ENCODE data around the gene RPS21.
A peak's percentile ranks its signal among the peaks of the same experiment; 100 is the strongest.

The RPS21 gene

GRCh38 chr20:62386383-62387218 lies at the start of gene RPS21:
RPS21 (plus strand) TSS chr20:62387103; CDS start chr20:62387339, 236 bp downstream.
- DNase-seq (ENCODE audit: low read depth in 2 of 2) = peak; percentile 81 to 84

DNA sequence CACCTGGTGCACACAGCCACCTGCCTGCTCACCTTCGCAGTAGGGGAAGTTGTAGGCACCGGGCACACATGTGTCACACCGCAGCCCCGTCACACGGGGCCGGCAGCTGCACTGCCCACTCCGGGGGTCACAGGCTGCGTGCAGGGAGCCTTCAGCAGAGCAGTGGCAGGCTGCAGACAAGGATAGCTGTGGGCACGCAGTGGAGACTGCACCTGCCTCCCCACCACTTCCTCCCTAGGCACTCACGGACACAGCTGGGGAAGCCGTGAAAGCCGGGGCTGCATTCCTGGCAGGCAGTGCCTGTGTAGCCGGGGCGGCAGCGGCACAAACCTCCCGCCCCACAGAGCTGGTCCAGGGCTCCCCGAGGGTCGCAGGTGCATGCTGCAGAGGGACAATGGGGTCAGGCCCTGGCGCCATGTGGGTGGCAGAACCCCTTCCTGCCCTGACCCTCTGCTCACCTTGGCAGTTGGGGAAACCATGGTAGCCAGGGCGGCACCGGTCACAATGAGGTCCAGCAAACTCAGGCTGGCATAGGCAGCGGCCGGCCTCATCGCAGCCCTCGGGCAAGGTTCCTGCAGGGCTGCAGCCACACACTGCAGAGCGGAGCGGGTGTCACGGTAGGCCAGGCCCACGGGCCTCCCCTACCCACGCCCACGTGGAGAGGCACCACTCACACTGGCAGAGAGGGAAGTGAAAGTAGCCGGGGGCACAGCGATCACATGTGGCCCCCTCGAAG lies 49.2 kb upstream of the RPS21 start:
- no peak for DNase-seq (ENCODE audit: low read depth in 2 of 2)

DNA sequence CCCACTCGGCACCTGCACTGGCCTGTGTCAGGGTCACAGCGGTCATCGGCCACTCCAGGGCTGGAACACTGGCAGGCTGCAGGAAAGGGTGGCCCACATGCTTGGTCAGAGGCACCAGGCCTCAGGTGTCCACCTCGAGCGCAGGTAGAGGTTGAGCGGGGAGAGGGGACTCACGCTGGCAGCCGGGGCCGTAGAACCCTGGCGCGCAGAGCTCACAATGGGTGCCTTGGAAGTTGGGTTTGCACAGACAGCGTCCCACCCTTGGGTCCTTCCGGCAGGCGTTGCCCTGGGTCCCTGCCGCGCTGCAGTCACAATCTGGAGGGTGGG lies 48.6 kb upstream of the RPS21 start:
- DNase-seq (ENCODE audit: low read depth in 2 of 2) = no peak

DNA sequence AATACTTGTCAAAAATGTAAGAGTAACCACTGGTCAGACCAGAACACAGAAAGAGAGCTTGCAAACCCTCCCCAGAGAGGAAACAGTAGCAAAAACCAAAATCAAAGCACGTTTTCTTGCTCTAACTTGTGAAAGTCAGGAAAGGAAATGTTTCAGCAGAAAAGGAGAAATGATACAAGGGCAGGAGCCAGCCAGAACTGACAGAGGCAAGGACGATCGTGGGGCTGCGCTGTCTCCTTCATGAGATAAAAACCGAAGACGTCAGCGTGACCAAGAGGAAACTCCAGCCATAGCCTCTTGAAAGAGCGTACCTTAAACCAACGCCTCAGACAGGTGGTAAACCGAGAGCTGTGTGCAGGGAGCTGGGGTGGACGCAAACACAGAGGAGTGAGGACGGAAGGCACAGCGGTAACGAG lies 47.2 kb upstream of the RPS21 start:
- DNase-seq (ENCODE audit: low read depth in 2 of 2) = no peak

DNA sequence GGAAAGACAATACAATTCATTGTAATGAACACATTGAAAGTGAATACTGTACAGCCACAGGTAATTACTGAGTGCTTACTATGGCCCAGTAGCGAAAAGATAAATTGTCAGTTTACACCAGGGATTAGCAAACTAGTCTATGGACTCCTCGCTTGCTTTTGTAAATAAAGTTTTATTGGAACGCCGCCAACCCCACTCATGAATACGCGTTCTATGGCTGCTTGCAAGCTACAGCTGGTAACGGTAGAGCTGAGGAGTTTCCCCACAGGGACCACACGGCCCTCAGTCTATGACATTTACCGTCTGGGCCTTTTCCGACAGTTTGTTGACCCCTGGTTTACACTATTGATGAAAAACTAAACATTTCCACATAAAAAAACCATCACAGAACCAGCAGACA lies 44.0 kb upstream of the RPS21 start:
- no peak for DNase-seq (ENCODE audit: low read depth in 2 of 2)

DNA sequence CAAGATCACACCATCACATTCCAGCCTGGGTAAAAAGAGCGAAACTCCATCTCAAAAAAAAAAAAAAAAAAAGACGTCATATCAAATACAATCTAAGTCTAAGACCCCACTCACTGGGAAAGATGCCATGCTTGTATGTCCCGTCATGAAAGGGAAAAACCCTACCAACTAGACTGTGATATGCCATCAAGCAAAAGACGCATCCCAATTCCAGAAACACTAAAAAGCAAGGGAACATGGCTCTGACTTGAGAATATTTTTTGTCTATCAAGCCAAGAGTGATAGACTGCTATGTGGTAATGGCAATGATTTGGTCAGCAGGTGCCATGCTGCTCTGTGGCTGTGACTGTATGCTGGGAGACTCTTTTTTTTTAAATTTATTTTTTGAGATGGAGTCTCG lies 42.8 kb upstream of the RPS21 start:
- DNase-seq (ENCODE audit: low read depth in 2 of 2) = no peak

GRCh38 chr20:62344782-62345181 lies 42.1 kb upstream of the RPS21 start:
- DNase-seq (ENCODE audit: low read depth in 2 of 2) = no peak

GRCh38 chr20:62345681-62346370 lies 41.1 kb upstream of the RPS21 start:
- DNase-seq (ENCODE audit: low read depth in 2 of 2) = no peak

GRCh38 chr20:62346398-62347150 lies 40.3 kb upstream of the RPS21 start:
- DNase-seq (ENCODE audit: low read depth in 2 of 2) = no peak

GRCh38 chr20:62347151-62347404 lies 39.8 kb upstream of the RPS21 start:
- no peak for DNase-seq (ENCODE audit: low read depth in 2 of 2)

DNA sequence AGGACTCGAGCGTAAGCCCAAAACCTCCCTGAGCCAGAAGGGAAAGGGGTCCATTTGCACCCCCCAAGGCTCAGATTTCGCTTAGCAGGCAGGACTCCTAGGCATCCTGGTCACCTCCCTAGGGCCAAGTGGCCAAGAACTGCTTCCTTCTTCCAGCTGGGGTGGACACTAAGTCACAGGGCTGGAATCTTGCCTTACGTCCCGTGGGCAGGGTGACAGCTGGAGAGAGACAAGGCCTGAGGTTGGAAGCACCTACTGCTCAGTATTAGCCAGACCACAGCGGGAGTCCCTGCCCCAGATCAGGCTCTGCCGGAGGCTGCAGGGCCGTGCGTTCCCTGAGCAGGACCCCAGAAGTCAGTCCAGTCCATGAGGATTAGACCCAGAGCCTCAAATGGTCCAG lies 39.5 kb upstream of the RPS21 start:
- DNase-seq (ENCODE audit: low read depth in 2 of 2) = no peak

DNA sequence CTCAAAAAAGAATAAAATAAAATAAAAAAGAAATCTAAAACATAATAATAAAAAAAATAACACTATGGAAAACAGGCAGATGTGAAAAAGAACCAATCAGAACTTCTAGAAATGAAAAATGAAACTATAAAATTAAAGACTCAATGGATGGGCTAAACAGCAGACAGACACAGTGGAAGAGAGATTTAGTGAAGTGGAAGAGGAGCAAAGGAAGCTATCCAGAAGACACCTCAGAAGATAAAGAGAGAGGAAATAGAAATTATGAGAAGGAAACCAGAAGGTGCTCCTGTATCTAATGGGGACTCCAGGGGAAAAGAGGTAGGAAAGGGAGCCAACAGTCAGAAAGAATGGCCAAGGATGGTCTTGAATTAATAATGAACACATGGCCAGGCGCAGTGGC lies 38.3 kb upstream of the RPS21 start:
- no peak for DNase-seq (ENCODE audit: low read depth in 2 of 2)

GRCh38 chr20:62349556-62350097 lies 37.3 kb upstream of the RPS21 start:
- no peak for DNase-seq (ENCODE audit: low read depth in 2 of 2)

DNA sequence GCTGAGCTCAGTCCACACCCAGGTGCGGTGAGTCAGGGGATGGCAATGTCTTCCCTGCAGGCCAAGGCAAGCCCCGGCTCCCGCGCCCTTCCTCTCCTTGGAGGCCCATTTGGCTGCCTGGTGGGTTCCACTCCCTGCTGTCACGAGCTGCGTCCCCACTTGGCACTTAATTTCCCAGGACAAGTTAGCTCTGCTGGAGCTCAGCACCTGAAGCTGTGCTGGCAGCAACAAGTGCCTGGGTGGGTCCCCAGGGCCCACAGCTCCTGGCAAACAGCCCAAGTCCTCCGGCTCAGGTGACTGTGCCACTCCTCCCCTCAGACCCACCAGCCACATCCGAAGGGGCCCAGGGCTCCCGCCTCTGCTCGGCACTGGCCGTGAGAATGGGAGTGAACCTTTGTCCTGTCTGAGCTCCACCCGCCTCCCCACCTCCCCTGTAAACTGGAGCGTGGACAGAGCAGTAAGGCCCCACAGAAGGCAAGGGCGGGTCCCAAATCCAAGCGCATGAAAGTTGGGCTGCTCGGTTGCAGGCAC lies 36.7 kb upstream of the RPS21 start:
- no peak for DNase-seq (ENCODE audit: low read depth in 2 of 2)

DNA sequence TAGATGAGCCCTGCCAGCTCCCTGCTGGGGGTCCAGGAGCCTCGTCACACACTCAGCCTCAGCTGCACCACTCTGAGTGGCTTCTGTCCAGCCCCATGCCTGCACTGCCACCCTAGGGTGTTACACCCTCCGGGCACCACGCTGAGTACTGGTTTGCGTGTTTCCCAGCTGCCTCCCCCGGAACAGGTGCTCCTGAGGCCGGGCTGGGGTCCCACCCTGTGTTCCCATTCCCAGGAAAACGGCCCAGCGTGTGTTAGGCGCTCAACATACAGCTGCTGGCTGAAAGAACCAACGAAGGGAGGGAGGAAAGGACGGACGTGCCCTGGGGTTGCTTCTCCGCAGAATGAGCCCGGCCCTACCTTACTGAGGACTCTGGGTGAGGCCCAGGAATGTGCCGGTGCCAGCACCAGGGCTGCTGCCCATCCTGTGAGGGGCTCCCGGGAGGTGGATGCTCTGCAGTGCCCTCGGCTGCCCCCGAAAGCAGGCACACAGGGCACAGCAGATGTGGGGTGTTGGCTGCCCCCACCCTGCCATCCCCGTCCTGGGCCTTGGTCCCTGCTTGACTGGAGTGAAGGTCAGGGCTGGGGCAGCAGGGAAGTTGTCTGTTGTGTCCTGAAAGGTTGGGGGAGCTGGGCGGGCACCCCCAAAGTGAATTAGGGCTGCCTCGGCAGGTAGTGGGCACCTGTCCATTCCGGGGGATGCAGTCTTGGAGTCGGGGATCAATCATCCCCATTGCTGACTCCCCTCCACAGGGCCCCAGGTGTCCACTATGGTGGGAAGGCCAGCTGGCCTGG lies 36.1 kb upstream of the RPS21 start:
- DNase-seq (ENCODE audit: low read depth in 2 of 2) = no peak

DNA sequence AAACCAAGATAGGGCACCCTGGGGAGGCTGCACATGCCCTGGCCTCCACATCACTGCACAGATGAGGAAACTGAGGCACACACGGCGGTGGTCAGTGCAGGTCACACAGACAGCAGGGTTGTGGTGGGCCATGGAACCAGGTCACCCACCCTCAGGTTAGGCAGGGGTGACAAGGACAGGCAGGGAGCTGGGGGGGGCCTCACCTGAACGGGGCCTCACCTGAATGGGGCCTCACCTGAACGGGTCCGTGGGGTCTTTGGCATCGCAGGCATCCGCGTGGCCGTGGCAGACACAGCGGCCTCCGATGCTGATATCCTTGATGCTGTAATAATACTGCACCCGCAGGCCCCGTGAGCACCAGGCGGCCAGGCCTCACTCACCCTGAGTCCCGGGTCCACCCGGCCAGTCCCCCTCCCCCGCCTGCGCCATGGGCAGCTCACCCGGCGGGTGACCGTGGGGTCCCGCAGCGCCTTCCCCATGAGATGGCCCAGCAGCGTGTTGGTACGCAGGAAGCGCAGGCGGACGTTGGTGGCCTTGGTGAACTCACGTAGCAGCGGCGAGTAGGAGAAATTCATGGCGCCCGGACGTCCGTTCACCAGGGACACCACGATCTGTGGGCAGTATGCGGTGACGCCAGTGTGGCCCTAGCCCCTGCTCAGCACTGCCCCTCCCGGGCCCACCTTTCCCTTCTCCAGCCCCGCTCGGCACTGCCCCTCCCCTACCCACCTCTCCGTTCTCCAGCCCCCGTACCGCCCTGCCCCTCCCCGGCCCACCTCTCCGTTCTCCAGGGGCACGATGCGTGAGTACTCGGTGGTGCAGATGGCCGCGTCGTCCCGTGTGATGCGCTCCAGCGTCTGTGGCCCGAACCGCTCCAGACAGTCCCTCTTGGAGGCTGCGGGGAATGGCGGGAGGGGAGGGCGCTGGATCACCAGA lies 35.2 kb upstream of the RPS21 start:
- DNase-seq (ENCODE audit: low read depth in 2 of 2) = no peak

- DNase-seq (ENCODE audit: low read depth in 2 of 2) = no peak
These were observed 34.3 kb upstream of the RPS21 start for GRCh38 chr20:62352402-62353288.

- no peak for DNase-seq (ENCODE audit: low read depth in 2 of 2)
These were observed 33.4 kb upstream of the RPS21 start for GRCh38 chr20:62353289-62354030.

All from stimulated activated CD8-positive, alpha-beta memory T cell treated with anti-CD3 and anti-CD28 coated beads, Interleukin-7, amount 100 ng/mL, for 1 hour (primary cell).